HG02588 (cell line): ENCODE data around the gene ACOXL.

ENCODE experiments used
- ATAC-seq: cut with Tn5 transposase; IDR thresholded peaks from one replicate; pipeline ENCODE4 v1.9.1; 2021; ENCODE audit warnings: mild to moderate bottlenecking, moderate library complexity; ENCODE audit not compliant: unreplicated experiment

The ACOXL gene

GRCh38 chr2:111148225-111148873 is 416.0 kb downstream of the ACOXL start:
- no peak for ATAC-seq

DNA sequence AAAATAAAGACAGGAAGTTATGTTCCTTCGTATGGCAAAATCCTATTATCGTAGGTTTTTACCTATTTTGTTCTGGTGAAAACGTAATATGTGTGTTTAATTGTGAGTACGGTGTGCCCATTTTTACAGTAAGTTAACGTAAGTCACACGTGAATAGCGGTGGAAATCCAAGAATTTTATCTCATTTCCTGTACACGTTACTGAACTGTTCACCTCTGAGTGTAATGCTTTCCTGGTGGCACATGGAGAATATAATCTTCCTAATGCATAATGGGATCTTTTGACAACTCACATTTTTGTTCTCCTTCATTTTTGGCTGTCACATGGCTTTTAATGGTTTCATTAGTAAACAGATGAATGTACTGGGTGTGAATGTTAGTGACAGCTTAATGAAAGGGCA is 416.6 kb downstream of the ACOXL start:
- no peak for ATAC-seq

DNA sequence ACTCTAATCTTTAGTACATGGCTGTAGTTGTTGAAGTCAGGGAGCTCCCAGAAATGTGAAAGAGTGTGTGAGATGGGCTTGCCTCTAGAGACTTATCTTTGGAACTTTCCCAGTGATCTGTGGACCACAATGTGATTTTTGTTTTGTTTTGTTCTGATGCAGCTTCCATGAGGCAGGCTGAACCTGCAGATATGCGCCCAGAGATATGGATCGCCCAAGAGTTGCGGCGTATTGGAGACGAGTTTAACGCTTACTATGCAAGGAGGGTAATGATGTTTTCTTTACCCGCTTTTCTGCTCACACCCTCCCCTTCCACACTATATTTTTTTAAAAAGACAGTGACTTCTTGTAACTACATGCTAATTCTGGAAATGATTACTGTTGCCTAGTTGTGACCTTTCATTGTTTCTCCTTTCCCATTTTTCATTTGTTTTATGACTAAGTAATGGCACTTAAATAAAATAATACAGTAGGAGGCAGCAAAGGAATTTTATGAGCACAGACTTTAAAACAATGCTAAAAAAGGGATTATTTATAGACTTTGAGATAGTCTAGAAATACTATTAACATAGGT is 417.6 kb downstream of the ACOXL start:
- no peak for ATAC-seq

DNA sequence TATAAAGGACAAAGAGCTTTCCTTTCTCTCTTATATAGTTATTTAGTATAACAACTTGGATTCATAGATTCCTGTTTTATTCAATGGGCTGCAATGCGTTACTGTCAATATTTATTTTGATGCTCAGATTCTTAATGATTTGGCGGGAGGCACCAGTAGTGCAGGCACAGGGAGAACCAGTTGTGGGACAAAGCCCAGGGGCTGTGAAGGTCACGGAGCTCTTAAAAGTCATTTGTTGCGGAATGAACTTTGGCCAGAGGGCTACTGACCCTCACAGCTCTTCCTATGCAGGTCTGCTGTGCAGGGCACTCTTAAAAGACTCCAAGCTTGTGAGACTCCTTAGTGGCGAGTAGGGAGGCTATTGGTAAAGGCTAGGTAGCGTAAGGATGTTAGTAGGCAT is 422.4 kb downstream of the ACOXL start:
- no peak for ATAC-seq

GRCh38 chr2:111155610-111156009 is 423.2 kb downstream of the ACOXL start:
- ATAC-seq, result no peak

- ATAC-seq, result no peak
Measured at GRCh38 chr2:111156529-111156928, 424.2 kb downstream of the ACOXL start.

DNA sequence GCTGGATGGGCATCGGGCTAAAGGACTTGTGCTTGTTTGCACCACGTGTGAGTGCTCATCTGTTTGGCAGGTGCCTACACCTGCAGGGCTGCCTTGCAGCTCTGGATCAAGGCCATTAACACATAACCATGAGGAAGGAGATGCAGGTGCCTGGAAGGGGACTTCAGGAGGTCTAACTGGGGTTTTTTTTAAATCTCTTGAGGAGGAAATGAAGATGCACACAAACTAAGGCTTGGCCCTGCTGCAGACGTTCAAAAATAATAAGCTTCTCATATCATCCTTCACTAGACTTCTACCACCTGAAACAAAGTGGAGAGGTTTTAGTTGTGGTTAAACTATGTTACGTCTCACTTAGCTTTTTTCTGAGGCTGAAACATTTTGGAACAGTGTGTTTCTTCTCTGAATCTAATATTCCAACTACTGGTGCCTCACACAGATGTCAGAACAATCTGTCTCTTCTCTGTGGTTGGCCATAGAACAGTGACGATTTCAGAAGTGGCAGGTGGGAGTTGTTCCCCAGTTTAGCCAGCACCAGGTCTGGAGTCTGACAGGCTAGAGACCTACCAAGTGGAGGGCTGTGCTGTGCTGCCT is 424.8 kb downstream of the ACOXL start:
- ATAC-seq, result peak; percentile 49

DNA sequence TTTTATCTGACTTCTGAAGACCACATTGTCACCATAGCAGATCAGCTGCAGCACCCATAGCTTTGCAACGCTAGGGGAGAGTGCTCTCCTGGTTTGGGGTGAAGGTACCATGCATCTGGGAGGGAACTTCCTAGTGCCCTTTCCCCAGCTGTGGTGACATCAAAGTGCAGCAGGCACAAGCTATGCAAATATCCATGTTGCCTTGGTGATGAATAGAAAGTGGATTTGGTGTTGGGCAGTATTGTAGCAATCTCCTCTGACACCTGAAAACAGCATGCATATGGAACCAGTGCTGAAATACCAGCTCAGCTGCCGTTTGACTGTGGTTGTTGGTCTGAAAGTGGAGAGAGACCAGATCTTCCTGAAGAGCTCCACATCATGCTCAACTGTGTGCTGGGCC is 425.4 kb downstream of the ACOXL start:
- peak; percentile 62 for ATAC-seq

DNA sequence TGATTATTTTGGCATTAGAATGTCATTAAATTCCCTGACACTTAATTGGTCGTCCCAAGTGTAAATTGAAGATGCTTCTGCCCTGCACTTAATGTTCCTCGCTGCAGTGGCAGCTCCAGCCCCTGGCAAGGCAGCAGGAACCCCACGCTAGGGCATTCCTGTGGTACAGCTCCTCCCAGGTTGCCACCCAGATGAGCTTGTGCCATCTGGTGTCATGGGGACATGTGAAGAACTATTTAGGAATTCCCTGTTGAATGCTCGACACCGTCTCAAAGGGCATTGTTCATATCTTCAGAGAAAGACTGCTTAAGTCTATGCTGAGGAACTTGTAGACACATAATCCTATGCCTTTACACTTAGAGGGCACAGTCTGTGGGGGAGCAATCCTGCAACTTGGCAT is 427.3 kb downstream of the ACOXL start:
- ATAC-seq, result no peak

- ATAC-seq, result no peak
Measured at GRCh38 chr2:111160758-111161157, 428.4 kb downstream of the ACOXL start.

- ATAC-seq, result no peak
Measured at GRCh38 chr2:111161971-111162370, 429.6 kb downstream of the ACOXL start.

DNA sequence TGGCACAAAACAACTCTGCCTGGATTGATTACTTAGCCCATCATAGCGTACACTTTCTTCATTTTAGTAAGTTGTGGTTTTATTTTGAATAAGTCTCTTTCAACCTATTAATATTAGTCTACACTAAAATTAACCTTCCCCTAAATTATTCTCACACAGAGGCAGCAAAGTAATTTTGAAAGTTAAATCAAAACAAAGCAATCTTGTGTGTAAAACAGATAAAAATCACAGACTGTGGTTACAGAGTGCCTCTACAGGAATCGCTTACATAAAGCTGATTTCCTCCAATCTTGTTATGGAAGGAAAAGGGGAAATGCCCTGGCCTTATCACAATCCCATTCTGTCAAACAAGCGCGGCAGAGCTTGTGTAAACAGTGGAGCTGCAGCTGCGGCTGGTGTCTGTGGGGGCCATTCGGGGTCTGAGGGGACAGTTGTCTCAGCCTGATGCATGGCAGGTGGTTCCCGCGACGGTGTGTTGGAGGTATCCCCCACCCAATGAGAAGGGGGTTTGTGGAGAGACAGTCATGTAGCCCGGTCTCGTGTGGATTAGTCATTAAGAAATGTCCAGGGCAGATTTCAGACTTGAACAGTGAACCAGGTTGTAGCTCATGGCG is 430.5 kb downstream of the ACOXL start:
- ATAC-seq, result no peak

DNA sequence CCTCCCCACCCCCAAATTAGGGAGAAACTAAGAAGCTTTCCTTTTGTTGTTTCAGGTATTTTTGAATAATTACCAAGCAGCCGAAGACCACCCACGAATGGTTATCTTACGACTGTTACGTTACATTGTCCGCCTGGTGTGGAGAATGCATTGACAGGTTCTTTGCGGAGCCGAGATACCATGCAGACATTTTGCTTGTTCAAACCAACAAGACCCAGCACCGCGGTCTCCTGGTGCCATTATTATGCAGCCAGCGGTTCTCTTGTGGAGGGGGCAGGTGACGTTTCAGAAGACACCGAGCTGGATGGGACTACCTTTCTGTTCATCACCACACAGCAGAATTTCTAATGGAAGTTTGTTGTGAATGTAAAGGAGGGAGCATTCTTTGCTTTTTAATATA is 431.7 kb downstream of the ACOXL start:
- no peak for ATAC-seq

DNA sequence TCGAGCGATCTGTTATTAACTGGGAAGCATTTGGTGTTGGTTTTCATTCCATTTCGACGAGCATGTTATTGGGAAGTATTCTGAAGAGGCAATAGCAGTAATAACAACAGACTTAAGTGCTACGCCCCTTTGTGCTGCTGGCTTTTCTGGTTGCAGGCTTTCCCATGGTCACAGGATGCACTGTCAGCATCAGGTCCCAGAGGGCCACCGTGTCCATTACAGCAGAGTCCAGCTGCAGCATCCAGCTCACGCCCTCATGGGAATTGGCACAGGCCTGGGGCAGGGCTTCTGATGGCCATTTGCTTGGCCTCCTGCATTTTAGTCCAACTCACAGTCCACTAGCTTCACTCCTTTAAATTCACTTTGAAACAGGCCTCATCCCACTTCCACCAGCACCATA is 432.7 kb downstream of the ACOXL start:
- no peak for ATAC-seq

DNA sequence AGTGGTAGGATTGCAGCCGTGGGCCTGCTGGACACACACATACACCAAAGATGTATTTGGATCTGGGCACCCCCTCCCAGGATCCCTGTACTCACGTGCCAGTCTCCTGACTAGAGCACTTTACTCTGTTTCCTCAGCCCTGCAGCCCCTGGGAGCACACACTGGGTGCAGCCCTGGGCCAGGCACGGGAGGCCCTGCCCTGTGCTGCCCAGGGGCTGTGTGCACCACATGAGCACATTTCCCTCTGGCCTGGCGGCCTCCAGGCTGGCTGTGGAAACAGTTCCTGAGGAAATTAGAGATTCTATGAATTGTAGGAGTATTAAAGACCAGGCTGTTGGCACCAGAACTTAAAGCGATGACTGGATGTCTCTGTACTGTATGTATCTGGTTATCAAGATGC is 433.7 kb downstream of the ACOXL start:
- ATAC-seq, result no peak

DNA sequence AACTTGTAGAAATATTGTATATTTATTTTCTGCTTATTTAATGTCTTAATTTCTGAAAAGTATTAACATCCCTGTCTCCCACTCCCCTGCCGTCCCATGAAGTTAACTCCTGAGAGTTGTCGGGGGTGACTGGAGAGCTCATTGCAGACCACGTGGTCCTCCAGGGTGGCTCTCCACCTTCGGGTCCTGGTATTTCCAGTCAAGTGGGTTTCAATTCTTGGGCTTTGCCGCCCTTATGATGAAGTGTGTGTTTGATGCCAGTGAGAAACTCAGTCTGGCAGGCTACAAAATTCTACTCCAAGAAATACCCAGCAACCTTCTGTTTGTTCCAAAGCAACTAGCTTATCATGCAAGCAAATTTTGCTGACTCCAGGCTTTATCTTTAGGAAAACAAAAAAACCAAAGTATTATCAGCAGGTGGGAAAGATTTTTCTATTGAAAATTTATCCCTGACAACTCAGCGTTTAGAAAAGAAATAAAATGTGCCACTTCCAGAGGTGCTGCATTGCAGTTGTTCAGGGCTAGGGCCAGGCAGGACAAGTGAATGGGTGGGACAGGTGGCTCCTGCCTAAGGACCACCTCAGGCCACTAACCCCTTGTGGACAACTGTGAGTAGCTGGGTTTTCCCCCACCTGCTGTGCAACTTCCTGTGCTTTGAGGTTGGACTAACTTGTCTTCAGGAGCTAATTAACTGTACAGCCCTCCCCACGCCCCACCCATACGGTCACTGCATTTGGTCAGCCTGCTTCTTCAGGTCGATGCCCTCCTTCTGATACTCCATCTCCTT is 434.9 kb downstream of the ACOXL start:
- no peak for ATAC-seq

DNA sequence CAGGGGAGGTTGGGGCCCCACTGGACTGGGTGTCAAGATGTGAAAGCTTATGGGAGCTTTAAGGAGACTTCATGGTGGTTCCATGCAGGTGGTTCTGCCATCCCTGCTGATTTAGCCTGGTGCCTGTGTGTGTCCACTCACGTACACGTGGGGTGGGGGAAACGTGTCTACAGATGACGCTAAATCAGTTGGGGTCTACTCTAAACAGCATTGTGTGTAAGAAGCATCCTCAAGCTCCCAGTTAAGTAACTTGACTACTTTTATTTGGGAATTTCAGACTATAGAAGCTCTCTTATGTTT is 435.4 kb downstream of the ACOXL start:
- ATAC-seq, result no peak
